ENCODE measurements around the gene PRKCA. TPM values are rescaled to one million over a fixed set of nuclear protein-coding genes. Genes with fewer than 3 reads are reported as not detected.
A peak's percentile ranks its signal among the peaks of the same experiment; 100 is the strongest.

PRKCA gene
- total and polyA plus RNA-seq, 2 of the 13 experiments (the other 11 are each of a cell fraction or from before 2014, with no cell fraction given), result 18.5 to 21.5 TPM

GRCh38 chr17:66459811-66460270 lies 157.4 kb downstream of the PRKCA start (continued):
- peak; percentile 72; the same call in 1 of the 2 replicates for TF ChIP-seq BCL6 (CRISPR knock-in tag; IDR thresholded peaks at IDR 0.05)
- no peak for TF ChIP-seq ZNF747 (CRISPR knock-in tag; IDR thresholded peaks at IDR 0.05; ENCODE audit: borderline replicate concordance)
- TF ChIP-seq ATF1 (CRISPR knock-in tag; IDR thresholded peaks at IDR 0.05), result peak; percentile 65; the same call in 1 of the 2 replicates
- no peak for TF ChIP-seq TEAD2 (CRISPR knock-in tag; IDR thresholded peaks at IDR 0.05)
- no peak for TF ChIP-seq ZNF564 (CRISPR knock-in tag; IDR thresholded peaks at IDR 0.05)
- TF ChIP-seq ZNF12 (CRISPR knock-in tag; IDR thresholded peaks at IDR 0.05), result 0 out of 2 replicates have a peak, but pooled peaks have one; percentile 43
- TF ChIP-seq NR2F2 (IDR thresholded peaks at IDR 0.05; ENCODE audit: borderline replicate concordance, low read depth), result peak; percentile 60; the same call in 1 of the 2 replicates
- peak; percentile 54; the same call in 2 of the 3 replicates for TF ChIP-seq MXI1 (IDR thresholded peaks at IDR 0.05; ENCODE audit: borderline replicate concordance, low read depth, low read length)
- TF ChIP-seq ZNF614 (CRISPR knock-in tag; IDR thresholded peaks at IDR 0.05; ENCODE audit: borderline replicate concordance), result peak; percentile 82
- 0 out of 2 replicates have a peak, but pooled peaks have one; percentile 22 for TF ChIP-seq ZNF547 (CRISPR knock-in tag; IDR thresholded peaks at IDR 0.05)
- peak; percentile 59 for TF ChIP-seq TFDP2 (CRISPR knock-in tag; IDR thresholded peaks at IDR 0.05)
- TF ChIP-seq MBD4 (IDR thresholded peaks at IDR 0.05; ENCODE audit: borderline replicate concordance, low read length), result 0 out of 2 replicates have a peak, but pooled peaks have one; percentile 7
- TF ChIP-seq ELK4 (CRISPR knock-in tag; IDR thresholded peaks at IDR 0.05; ENCODE audit: borderline replicate concordance), result no peak
- peak; percentile 85 for TF ChIP-seq YEATS4 (CRISPR knock-in tag; IDR thresholded peaks at IDR 0.05; ENCODE audit: borderline replicate concordance)
- TF ChIP-seq TP53 (CRISPR knock-in tag; conservative IDR thresholded peaks at IDR 0.05), result peak; percentile 61; the same call in 1 of the 2 replicates
- TF ChIP-seq TBX2 (CRISPR knock-in tag; IDR thresholded peaks at IDR 0.05; ENCODE audit: borderline replicate concordance), result peak; percentile 68; the same call in 1 of the 2 replicates
- TF ChIP-seq ZNF629 (CRISPR knock-in tag; conservative IDR thresholded peaks at IDR 0.05), result peak; percentile 26; the same call in 1 of the 2 replicates
- no peak for TF ChIP-seq ZNF772 (CRISPR knock-in tag; IDR thresholded peaks at IDR 0.05)
- TF ChIP-seq RBAK (CRISPR knock-in tag; IDR thresholded peaks at IDR 0.05), result 0 out of 2 replicates have a peak, but pooled peaks have one; percentile 51
- peak; percentile 78 for TF ChIP-seq ZNF710 (CRISPR knock-in tag; IDR thresholded peaks at IDR 0.05; ENCODE audit: borderline replicate concordance)
- TF ChIP-seq ZNF569 (CRISPR knock-in tag; IDR thresholded peaks at IDR 0.05; ENCODE audit: borderline replicate concordance), result no peak
- peak; percentile 87 for TF ChIP-seq MAX (IDR thresholded peaks at IDR 0.05)
- peak; percentile 97 for TF ChIP-seq MIER3 (CRISPR knock-in tag; IDR thresholded peaks at IDR 0.05; ENCODE audit: borderline replicate concordance)
- peak; percentile 8; the same call in 1 of the 2 replicates for TF ChIP-seq FOXK2 (IDR thresholded peaks at IDR 0.05)
- TF ChIP-seq ZNF337 (CRISPR knock-in tag; IDR thresholded peaks at IDR 0.05; ENCODE audit: borderline replicate concordance, low read depth), result peak; percentile 89; the same call in 1 of the 2 replicates
- TF ChIP-seq NCOA5 (CRISPR knock-in tag; IDR thresholded peaks at IDR 0.05), result 0 out of 2 replicates have a peak, but pooled peaks have one; percentile 46
- TF ChIP-seq HOXA5 (CRISPR knock-in tag; IDR thresholded peaks at IDR 0.05), result no peak; the same call in 1 of the 2 replicates
- TF ChIP-seq ZSCAN25 (CRISPR knock-in tag; IDR thresholded peaks at IDR 0.05), result peak; percentile 46; the same call in 1 of the 2 replicates

Measured in HepG2 (cell line).